PC-3 (cell line): ENCODE data around the gene CCDC192.

Experiments used
- CTCF ChIP-seq: fragments of 300-600 bp; sonication (generic); conservative IDR thresholded peaks from 2 replicates; pipeline ENCODE4 v1.5.1; 2017; ENCODE audit warnings: antibody characterized with exemption, low read depth, mild to moderate bottlenecking, low read length
- EZH2 ChIP-seq: fragments of 300-600 bp; sonication (generic); IDR thresholded peaks from one replicate; pipeline ENCODE4 v1.6.1; 2017; ENCODE audit warnings: antibody characterized with exemption, mild to moderate bottlenecking, low read length; ENCODE audit not compliant: unreplicated experiment
- EZH2phosphoT487 ChIP-seq: fragments of 300-600 bp; sonication (generic); IDR thresholded peaks from 2 replicates; pipeline ENCODE4 v1.6.1; 2018; ENCODE audit warnings: mild to moderate bottlenecking, antibody characterized with exemption, low read length, borderline replicate concordance

DNA sequence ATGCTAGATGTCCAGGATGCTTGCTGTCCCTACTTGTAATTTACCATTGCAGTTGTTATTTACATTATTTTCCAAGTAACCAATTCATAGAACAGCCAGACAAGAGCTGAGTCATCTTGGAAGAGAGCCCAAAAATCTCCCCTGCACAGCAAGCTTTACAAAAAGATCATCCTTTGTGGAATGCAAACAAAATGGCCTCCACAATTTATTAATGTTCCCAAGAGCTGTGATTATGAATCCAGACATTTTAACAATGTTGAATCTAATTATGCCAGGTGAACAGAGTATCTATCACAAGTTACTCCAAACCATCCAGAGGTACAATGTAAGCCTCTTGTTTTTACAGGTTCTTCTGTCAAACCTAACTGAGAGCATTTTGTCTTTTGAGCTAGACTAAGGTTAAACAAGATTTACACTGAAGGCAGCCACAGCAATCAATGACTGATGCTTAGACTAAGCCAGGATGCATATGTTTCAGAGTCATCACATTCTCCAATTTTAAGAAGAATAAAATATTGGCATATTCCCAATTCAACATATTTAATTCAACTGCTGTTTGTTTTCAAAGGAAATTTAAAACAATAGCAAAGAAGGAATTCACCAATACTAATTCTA is 285.1 kb downstream of the CCDC192 start:
- TF ChIP-seq CTCF (no peak), EZH2 (no peak), EZH2phosphoT487 (no peak)
